Stimulated activated CD8-positive, alpha-beta memory T cell treated with anti-CD3 and anti-CD28 coated beads, Interleukin-12 subunit alpha, Interleukin-12 subunit beta, amount 100 ng/mL, for 24 hours (primary cell): ENCODE results near the gene ARHGAP6.

Experiments
- DNase-seq: peaks from one replicate; pipeline ENCODE4 v3.0.0-alpha.2; 2020; ENCODE audit errors: extremely low read depth

ARHGAP6 gene

GRCh38 chrX:11575332-11575731 is 90.4 kb downstream of the ARHGAP6 start:
- no peak for DNase-seq

- no peak for DNase-seq
These were observed 98.0 kb downstream of the ARHGAP6 start for GRCh38 chrX:11567528-11568220.

- DNase-seq = no peak
These were observed 98.9 kb downstream of the ARHGAP6 start for GRCh38 chrX:11566789-11567188.

- DNase-seq = no peak
These were observed 99.5 kb downstream of the ARHGAP6 start for GRCh38 chrX:11566173-11566572.

GRCh38 chrX:11564546-11564945 is 101.2 kb downstream of the ARHGAP6 start:
- DNase-seq = no peak

GRCh38 chrX:11562570-11562969 is 103.2 kb downstream of the ARHGAP6 start:
- DNase-seq = no peak

GRCh38 chrX:11558972-11559371 is 106.7 kb downstream of the ARHGAP6 start:
- DNase-seq = no peak

GRCh38 chrX:11557120-11557519 is 108.6 kb downstream of the ARHGAP6 start:
- no peak for DNase-seq

GRCh38 chrX:11555759-11556158 is 110.0 kb downstream of the ARHGAP6 start:
- no peak for DNase-seq

- no peak for DNase-seq
These were observed 112.1 kb downstream of the ARHGAP6 start for GRCh38 chrX:11553594-11553993.

GRCh38 chrX:11551151-11551550 is 114.6 kb downstream of the ARHGAP6 start:
- DNase-seq = no peak

GRCh38 chrX:11546917-11547316 is 118.8 kb downstream of the ARHGAP6 start:
- DNase-seq = no peak

GRCh38 chrX:11543249-11543648 is 122.5 kb downstream of the ARHGAP6 start:
- DNase-seq = no peak

- no peak for DNase-seq
These were observed 124.2 kb downstream of the ARHGAP6 start for GRCh38 chrX:11541510-11541909.

GRCh38 chrX:11540532-11541377 is 125.0 kb downstream of the ARHGAP6 start:
- DNase-seq = no peak

- no peak for DNase-seq
These were observed 128.6 kb downstream of the ARHGAP6 start for GRCh38 chrX:11537141-11537540.

GRCh38 chrX:11535156-11535919 is 130.4 kb downstream of the ARHGAP6 start:
- DNase-seq = no peak

GRCh38 chrX:11533199-11533651 is 132.5 kb downstream of the ARHGAP6 start:
- no peak for DNase-seq

- no peak for DNase-seq
These were observed 133.2 kb downstream of the ARHGAP6 start for GRCh38 chrX:11532291-11533078.

- DNase-seq = no peak
These were observed 134.5 kb downstream of the ARHGAP6 start for GRCh38 chrX:11531226-11531625.

- DNase-seq = no peak
These were observed 135.1 kb downstream of the ARHGAP6 start for GRCh38 chrX:11530621-11531020.

- no peak for DNase-seq
These were observed 137.1 kb downstream of the ARHGAP6 start for GRCh38 chrX:11528623-11529022.
